ENCODE data around the gene NPAS1.

- TF ChIP-seq CTCF (IDR thresholded peaks at IDR 0.05; ENCODE audit: control extremely low read depth in 1 of 3, insufficient read depth in 1 of 3, low read depth in 1 of 3, low read length in 3 of 3) (no peak), TEAD4 (IDR thresholded peaks at IDR 0.05; ENCODE audit: low read depth, low read length) (no peak), E2F6 (IDR thresholded peaks at IDR 0.05) (no peak)
Measured at GRCh38 chr19:47047272-47047762, 27.7 kb downstream of the NPAS1 start.
